ENCODE results near the gene KIF12. TPM values are rescaled to one million over a fixed set of nuclear protein-coding genes. Genes with fewer than 3 reads are reported as not detected.

KIF12 gene
- polyA plus RNA-seq, 4 donors, result 14.3 to 151 (median 105) TPM

DNA sequence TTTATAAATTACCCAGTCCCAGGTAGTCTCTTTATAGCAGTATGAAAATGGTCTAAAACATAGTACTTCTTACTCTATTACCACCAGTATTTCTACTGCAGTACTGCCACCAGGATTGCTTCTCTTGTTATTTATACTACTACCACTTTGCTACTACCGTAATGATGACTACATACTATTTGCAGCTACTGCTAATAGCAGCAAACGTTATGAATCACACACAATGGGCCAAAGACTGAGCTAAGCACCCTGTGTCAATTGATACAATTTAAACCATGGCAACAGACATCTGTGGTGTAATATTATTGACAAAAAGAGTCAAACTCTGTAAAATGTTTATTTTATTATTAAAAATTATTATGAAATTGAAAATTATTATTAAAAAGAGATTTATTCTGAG is 15.3 kb upstream of the KIF12 start:
- no peak for FAIRE-seq
- Histone ChIP-seq H3K4me3 (ENCODE audit: low read depth in 1 of 3, low read length in 3 of 3) (no peak overlapping the region), H3K27ac (ENCODE audit: low read depth in 1 of 3, low read length in 2 of 3) (no peak overlapping the region), H3K27me3 (ENCODE audit: control insufficient read depth in 3 of 3, insufficient read depth in 3 of 3, low read length in 3 of 3) (no peaks in the 10 kb centered on the region), H3K4me1 (ENCODE audit: control insufficient read depth in 3 of 3, insufficient read depth in 2 of 3, low read depth in 1 of 3, low read length in 2 of 3) (peaks cover 0 to 20% (median 0%) of the 10 kb centered on the region in 3 donors), H3K9me3 (ENCODE audit: control insufficient read depth in 2 of 2, insufficient read depth in 1 of 2, low read depth in 1 of 2, low read length in 1 of 2) (no peaks in the 10 kb centered on the region), H3K36me3 (ENCODE audit: control insufficient read depth in 3 of 3, insufficient read depth in 2 of 3, low read depth in 1 of 3, low read length in 3 of 3) (no peaks in the 10 kb centered on the region)
- DNase-seq, result no peak
- 48 to 52% (median 49%) methylated on average over 2 of the region's 2 CpGs for WGBS, 3 donors

DNA sequence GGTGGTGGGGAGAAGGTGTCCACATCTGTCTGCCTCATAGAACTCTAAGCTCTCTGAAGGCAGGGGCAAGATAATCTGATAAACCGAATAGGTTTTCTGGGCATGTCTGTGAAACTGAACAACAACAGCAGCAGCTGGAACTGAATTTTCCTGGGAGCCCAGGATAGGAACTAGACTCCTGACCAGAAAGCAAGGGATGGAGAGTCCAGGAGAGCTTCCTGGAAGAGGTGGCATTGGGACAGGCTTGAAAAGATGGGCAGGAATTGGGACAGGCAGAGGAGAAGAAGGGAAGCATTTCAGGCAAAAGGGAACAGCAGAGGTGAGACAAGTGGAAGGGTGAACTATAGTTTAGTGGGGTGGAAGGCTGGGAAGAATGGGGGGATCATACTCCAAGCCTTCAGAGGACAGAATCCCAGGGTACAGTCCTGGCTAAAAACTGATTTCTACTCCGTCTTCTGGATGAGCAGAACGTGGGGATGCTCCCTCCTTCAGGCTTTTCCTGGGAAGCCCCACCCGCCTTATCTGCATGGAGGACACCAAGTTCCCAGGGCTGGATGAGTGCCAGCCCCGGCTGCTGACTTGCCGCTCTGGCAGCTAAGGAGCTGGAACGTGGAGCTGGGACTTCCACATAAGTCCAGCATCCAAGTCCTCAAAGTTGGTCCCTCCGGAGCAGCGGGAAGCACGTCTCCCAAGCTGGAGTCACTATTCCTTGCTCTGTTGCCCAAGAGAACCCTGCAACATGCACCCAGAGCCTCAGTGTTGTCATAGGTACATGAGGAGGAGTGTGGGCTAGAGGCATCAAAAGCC is 13.9 kb upstream of the KIF12 start:
- FAIRE-seq (no peak), DNase-seq (peak; percentile 72 to 77)
- H3K36me3 ChIP-seq (ENCODE audit: control insufficient read depth in 3 of 3, insufficient read depth in 2 of 3, low read depth in 1 of 3, low read length in 3 of 3), result no peaks in the 10 kb centered on the region
- 9 to 24% (median 17%) methylated on average over 10 of the region's 10 CpGs for WGBS, 3 donors
- no peaks in the 10 kb centered on the region for H3K9me3 ChIP-seq (ENCODE audit: control insufficient read depth in 2 of 2, insufficient read depth in 1 of 2, low read depth in 1 of 2, low read length in 1 of 2)
- no peaks in the 10 kb centered on the region for H3K27me3 ChIP-seq (ENCODE audit: control insufficient read depth in 3 of 3, insufficient read depth in 3 of 3, low read length in 3 of 3)
- no peak overlapping the region for H3K4me3 ChIP-seq (ENCODE audit: low read depth in 1 of 3, low read length in 3 of 3)
- H3K27ac ChIP-seq (ENCODE audit: low read depth in 1 of 3, low read length in 2 of 3), result no peak overlapping the region
- H3K4me1 ChIP-seq (ENCODE audit: control insufficient read depth in 3 of 3, insufficient read depth in 2 of 3, low read depth in 1 of 3, low read length in 2 of 3), result peaks cover 0 to 7% (median 0%) of the 10 kb centered on the region in 3 donors

DNA sequence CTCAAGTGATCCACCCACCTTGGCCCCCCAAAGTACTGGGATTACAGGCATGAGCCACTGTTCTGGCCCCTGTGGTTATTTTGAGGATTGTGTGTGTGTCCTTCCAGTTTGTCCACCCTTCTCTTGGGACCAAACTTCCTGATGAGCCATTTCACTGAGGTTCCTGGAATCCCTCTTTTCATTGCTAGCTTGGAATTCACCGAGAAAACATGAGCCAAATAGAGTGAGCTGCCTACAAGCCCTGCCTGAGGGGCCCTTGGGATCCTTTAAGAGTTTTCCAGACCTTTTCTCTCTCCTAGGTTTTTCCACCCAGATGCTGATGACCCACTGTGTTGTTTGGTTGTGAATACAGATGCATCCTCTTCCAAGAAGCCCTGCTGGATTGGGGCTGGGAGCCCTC is 13.2 kb upstream of the KIF12 start:
- DNase-seq (no peak), FAIRE-seq (no peak)
- WGBS, 3 donors, result 65 to 70% (median 65%) methylated on average over 1 of the region's 1 CpG

GRCh38 chr9:114110180-114110579 is 11.1 kb upstream of the KIF12 start:
- no peaks in the 10 kb centered on the region for H3K36me3 ChIP-seq (ENCODE audit: control insufficient read depth in 3 of 3, insufficient read depth in 2 of 3, low read depth in 1 of 3, low read length in 3 of 3)
- no peak for FAIRE-seq
- H3K27ac ChIP-seq (ENCODE audit: low read depth in 1 of 3, low read length in 2 of 3), result no peak overlapping the region
- no peaks in the 10 kb centered on the region for H3K27me3 ChIP-seq (ENCODE audit: control insufficient read depth in 3 of 3, insufficient read depth in 3 of 3, low read length in 3 of 3)
- no peaks in the 10 kb centered on the region for H3K9me3 ChIP-seq (ENCODE audit: control insufficient read depth in 2 of 2, insufficient read depth in 1 of 2, low read depth in 1 of 2, low read length in 1 of 2)
- WGBS, 3 donors, result 91 to 98% (median 95%) methylated on average over 2 of the region's 2 CpGs
- DNase-seq, result no peak
- H3K4me1 ChIP-seq (ENCODE audit: control insufficient read depth in 3 of 3, insufficient read depth in 2 of 3, low read depth in 1 of 3, low read length in 2 of 3), result peaks cover 0 to 6% (median 0%) of the 10 kb centered on the region in 3 donors
- H3K4me3 ChIP-seq (ENCODE audit: low read depth in 1 of 3, low read length in 3 of 3), result no peak overlapping the region

More for the DNA sequence above, 13.2 kb upstream of the KIF12 start:
- Histone ChIP-seq H3K4me3 (ENCODE audit: low read depth in 1 of 3, low read length in 3 of 3) (no peak overlapping the region), H3K27me3 (ENCODE audit: control insufficient read depth in 3 of 3, insufficient read depth in 3 of 3, low read length in 3 of 3) (no peaks in the 10 kb centered on the region), H3K4me1 (ENCODE audit: control insufficient read depth in 3 of 3, insufficient read depth in 2 of 3, low read depth in 1 of 3, low read length in 2 of 3) (peaks cover 0 to 6% (median 0%) of the 10 kb centered on the region in 3 donors), H3K27ac (ENCODE audit: low read depth in 1 of 3, low read length in 2 of 3) (no peak overlapping the region), H3K9me3 (ENCODE audit: control insufficient read depth in 2 of 2, insufficient read depth in 1 of 2, low read depth in 1 of 2, low read length in 1 of 2) (no peaks in the 10 kb centered on the region), H3K36me3 (ENCODE audit: control insufficient read depth in 3 of 3, insufficient read depth in 2 of 3, low read depth in 1 of 3, low read length in 3 of 3) (no peaks in the 10 kb centered on the region)

DNA sequence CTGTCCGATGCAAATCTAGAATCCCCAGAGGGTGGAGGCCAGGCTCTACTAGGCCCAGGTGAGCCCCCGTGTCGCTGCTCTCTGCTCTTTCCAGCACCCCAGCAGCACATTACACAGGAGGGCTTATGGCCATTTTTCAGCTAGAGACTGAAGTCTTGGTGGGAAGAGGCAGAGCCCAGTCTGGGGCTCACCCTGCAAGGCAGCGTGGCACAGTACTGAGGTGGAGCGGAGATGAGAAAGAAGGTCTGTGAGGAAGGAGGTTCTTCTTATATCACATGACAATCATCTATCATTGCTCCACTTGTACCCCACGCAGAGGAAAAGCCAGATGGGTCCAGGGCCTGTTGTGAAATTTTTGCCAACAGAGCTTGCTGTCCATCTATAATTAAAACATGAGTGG is 10.0 kb upstream of the KIF12 start:
- DNase-seq (no peak), FAIRE-seq (no peak)
- H3K9me3 ChIP-seq (ENCODE audit: control insufficient read depth in 2 of 2, insufficient read depth in 1 of 2, low read depth in 1 of 2, low read length in 1 of 2), result no peaks in the 10 kb centered on the region
- peaks cover 0 to 6% (median 0%) of the 10 kb centered on the region in 3 donors for H3K4me1 ChIP-seq (ENCODE audit: control insufficient read depth in 3 of 3, insufficient read depth in 2 of 3, low read depth in 1 of 3, low read length in 2 of 3)
- 87 to 96% (median 89%) methylated on average over 6 of the region's 6 CpGs for WGBS, 3 donors
- H3K4me3 ChIP-seq (ENCODE audit: low read depth in 1 of 3, low read length in 3 of 3), result no peak overlapping the region
- H3K27ac ChIP-seq (ENCODE audit: low read depth in 1 of 3, low read length in 2 of 3), result no peak overlapping the region
- H3K27me3 ChIP-seq (ENCODE audit: control insufficient read depth in 3 of 3, insufficient read depth in 3 of 3, low read length in 3 of 3), result no peaks in the 10 kb centered on the region
- no peaks in the 10 kb centered on the region for H3K36me3 ChIP-seq (ENCODE audit: control insufficient read depth in 3 of 3, insufficient read depth in 2 of 3, low read depth in 1 of 3, low read length in 3 of 3)

- WGBS, 3 donors, result 40 to 44% (median 41%) methylated on average over 27 to 28 of the region's 28 CpGs
- H3K27me3 ChIP-seq (ENCODE audit: control insufficient read depth in 3 of 3, insufficient read depth in 3 of 3, low read length in 3 of 3), result no peaks in the 10 kb centered on the region
- FAIRE-seq (no peak), DNase-seq (peak; percentile 78 to 93)
- no peak overlapping the region for H3K27ac ChIP-seq (ENCODE audit: low read depth in 1 of 3, low read length in 2 of 3)
- peaks cover 0 to 4% (median 0%) of the 10 kb centered on the region in 3 donors for H3K4me1 ChIP-seq (ENCODE audit: control insufficient read depth in 3 of 3, insufficient read depth in 2 of 3, low read depth in 1 of 3, low read length in 2 of 3)
- no peak overlapping the region for H3K4me3 ChIP-seq (ENCODE audit: low read depth in 1 of 3, low read length in 3 of 3)
- no peaks in the 10 kb centered on the region for H3K9me3 ChIP-seq (ENCODE audit: control insufficient read depth in 2 of 2, insufficient read depth in 1 of 2, low read depth in 1 of 2, low read length in 1 of 2)
- H3K36me3 ChIP-seq (ENCODE audit: control insufficient read depth in 3 of 3, insufficient read depth in 2 of 3, low read depth in 1 of 3, low read length in 3 of 3), result no peaks in the 10 kb centered on the region
Measured at GRCh38 chr9:114108016-114108833, 9.1 kb upstream of the KIF12 start.

GRCh38 chr9:114107286-114108001 is 8.4 kb upstream of the KIF12 start:
- WGBS, 3 donors, result 53 to 67% (median 58%) methylated on average over 12 to 13 of the region's 13 CpGs
- Histone ChIP-seq H3K27ac (ENCODE audit: low read depth in 1 of 3, low read length in 2 of 3) (no peak overlapping the region), H3K4me1 (ENCODE audit: control insufficient read depth in 3 of 3, insufficient read depth in 2 of 3, low read depth in 1 of 3, low read length in 2 of 3) (peaks cover 0 to 2% (median 0%) of the 10 kb centered on the region in 3 donors), H3K36me3 (ENCODE audit: control insufficient read depth in 3 of 3, insufficient read depth in 2 of 3, low read depth in 1 of 3, low read length in 3 of 3) (no peaks in the 10 kb centered on the region), H3K4me3 (ENCODE audit: low read depth in 1 of 3, low read length in 3 of 3) (no peak overlapping the region), H3K9me3 (ENCODE audit: control insufficient read depth in 2 of 2, insufficient read depth in 1 of 2, low read depth in 1 of 2, low read length in 1 of 2) (peaks cover 0 to 4% of the 10 kb centered on the region in 2 donors), H3K27me3 (ENCODE audit: control insufficient read depth in 3 of 3, insufficient read depth in 3 of 3, low read length in 3 of 3) (no peaks in the 10 kb centered on the region)
- FAIRE-seq, result no peak
- DNase-seq, result no peak

- Histone ChIP-seq H3K4me3 (ENCODE audit: low read depth in 1 of 3, low read length in 3 of 3) (no peak overlapping the region), H3K9me3 (ENCODE audit: control insufficient read depth in 2 of 2, insufficient read depth in 1 of 2, low read depth in 1 of 2, low read length in 1 of 2) (peaks cover 0 to 12% of the 10 kb centered on the region in 2 donors), H3K36me3 (ENCODE audit: control insufficient read depth in 3 of 3, insufficient read depth in 2 of 3, low read depth in 1 of 3, low read length in 3 of 3) (no peaks in the 10 kb centered on the region), H3K27me3 (ENCODE audit: control insufficient read depth in 3 of 3, insufficient read depth in 3 of 3, low read length in 3 of 3) (no peaks in the 10 kb centered on the region), H3K27ac (ENCODE audit: low read depth in 1 of 3, low read length in 2 of 3) (no peak overlapping the region), H3K4me1 (ENCODE audit: control insufficient read depth in 3 of 3, insufficient read depth in 2 of 3, low read depth in 1 of 3, low read length in 2 of 3) (peaks cover 0 to 5% (median 0%) of the 10 kb centered on the region in 3 donors)
- no peak for FAIRE-seq
- 67 to 82% (median 79%) methylated on average over 5 of the region's 5 CpGs for WGBS, 3 donors
- DNase-seq, result no peak
Measured at GRCh38 chr9:114105236-114105635, 6.1 kb upstream of the KIF12 start.

All from small intestine (tissue), 7 donors.